RWPE1 (cell line): ENCODE results near the gene FCHO2.
A peak's percentile ranks its signal among the peaks of the same experiment; 100 is the strongest.

Experiments
- CTCF ChIA-PET: fragments of 350-600 bp; sonication (Branson Sonifier 250); formaldehyde crosslinking; extraction: SDS; loops from one replicate; lab custom pipeline; 2021; lab: Yijun Ruan, JAX
- POLR2A ChIA-PET: fragments of 400-600 bp; formaldehyde crosslinking; extraction: SDS; loops from one replicate; lab custom pipeline; 2020; ENCODE audit warnings: antibody characterized with exemption; ENCODE audit not compliant: low non-redundant PET; lab: Yijun Ruan, JAX
- DNase-seq: peaks from one replicate; pipeline ENCODE4 v3.0.0; 2012; ENCODE audit warnings: low spot score
- H3K27ac ChIP-seq: fragments of 450-650 bp; 2 replicates; pipeline ENCODE4 v1.5.1; 2017
- TF ChIP-seq, protein P1 (sequence below): fragments of 450-650 bp; conservative IDR thresholded peaks from 2 replicates; pipeline ENCODE4 v1.5.1; 2017; ENCODE audit warnings: low read depth, mild to moderate bottlenecking

FCHO2 gene

GRCh38 chr5:73067213-73067612 is 111.4 kb downstream of the FCHO2 start:
- H3K27ac ChIP-seq: no peak overlapping the region
- TF ChIP-seq, protein P1, sequence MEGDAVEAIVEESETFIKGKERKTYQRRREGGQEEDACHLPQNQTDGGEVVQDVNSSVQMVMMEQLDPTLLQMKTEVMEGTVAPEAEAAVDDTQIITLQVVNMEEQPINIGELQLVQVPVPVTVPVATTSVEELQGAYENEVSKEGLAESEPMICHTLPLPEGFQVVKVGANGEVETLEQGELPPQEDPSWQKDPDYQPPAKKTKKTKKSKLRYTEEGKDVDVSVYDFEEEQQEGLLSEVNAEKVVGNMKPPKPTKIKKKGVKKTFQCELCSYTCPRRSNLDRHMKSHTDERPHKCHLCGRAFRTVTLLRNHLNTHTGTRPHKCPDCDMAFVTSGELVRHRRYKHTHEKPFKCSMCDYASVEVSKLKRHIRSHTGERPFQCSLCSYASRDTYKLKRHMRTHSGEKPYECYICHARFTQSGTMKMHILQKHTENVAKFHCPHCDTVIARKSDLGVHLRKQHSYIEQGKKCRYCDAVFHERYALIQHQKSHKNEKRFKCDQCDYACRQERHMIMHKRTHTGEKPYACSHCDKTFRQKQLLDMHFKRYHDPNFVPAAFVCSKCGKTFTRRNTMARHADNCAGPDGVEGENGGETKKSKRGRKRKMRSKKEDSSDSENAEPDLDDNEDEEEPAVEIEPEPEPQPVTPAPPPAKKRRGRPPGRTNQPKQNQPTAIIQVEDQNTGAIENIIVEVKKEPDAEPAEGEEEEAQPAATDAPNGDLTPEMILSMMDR: no peak
- POLR2A ChIA-PET: no interaction called here
- CTCF ChIA-PET: interaction anchor here (0.6 to 0.8 kb wide), 3 partner anchors 16 to 213 kb away, joined by 3 to 5 read pairs (median 3); no protein-coding TSS in a partner anchor
- no peak for DNase-seq

DNA sequence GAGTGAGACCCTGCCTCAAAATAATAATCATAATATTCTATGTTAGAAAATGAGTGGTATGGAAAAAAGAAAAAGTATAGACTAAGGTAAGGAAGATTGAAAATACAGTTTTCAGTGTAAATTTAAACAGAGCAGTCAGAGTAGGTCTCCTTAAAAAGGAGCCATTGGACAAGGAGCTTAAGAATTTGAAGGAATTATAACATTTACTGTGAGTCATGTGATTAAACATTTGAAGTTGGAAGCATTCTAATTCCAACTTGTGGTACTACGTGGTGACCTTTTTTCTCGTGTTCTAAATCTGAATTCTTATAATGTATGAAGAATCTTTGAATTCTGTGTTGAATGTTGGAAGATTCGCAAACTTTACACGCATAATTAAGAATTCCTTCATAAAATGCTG is 125.3 kb downstream of the FCHO2 start:
- TF ChIP-seq, protein P1: no peak
- POLR2A ChIA-PET: interaction anchor here (0.5 kb wide), 1 partner anchor 217 kb away, joined by 3 read pairs; no protein-coding TSS in a partner anchor
- no peak for DNase-seq
- H3K27ac ChIP-seq: no peak overlapping the region
- CTCF ChIA-PET: interaction anchor here (0.6 to 1.3 kb wide), 2 partner anchors 121 to 135 kb away, joined by 3 to 4 read pairs; no protein-coding TSS in a partner anchor

GRCh38 chr5:73088026-73088425 is 132.2 kb downstream of the FCHO2 start:
- ChIA-PET CTCF (interaction anchor here (0.5 to 1.6 kb wide), 2 partner anchors 158 to 363 kb away, joined by 3 to 4 read pairs; no protein-coding TSS in a partner anchor), POLR2A (no interaction called here)
- TF ChIP-seq, protein P1: no peak
- H3K27ac ChIP-seq: no peak overlapping the region
- DNase-seq: no peak

DNA sequence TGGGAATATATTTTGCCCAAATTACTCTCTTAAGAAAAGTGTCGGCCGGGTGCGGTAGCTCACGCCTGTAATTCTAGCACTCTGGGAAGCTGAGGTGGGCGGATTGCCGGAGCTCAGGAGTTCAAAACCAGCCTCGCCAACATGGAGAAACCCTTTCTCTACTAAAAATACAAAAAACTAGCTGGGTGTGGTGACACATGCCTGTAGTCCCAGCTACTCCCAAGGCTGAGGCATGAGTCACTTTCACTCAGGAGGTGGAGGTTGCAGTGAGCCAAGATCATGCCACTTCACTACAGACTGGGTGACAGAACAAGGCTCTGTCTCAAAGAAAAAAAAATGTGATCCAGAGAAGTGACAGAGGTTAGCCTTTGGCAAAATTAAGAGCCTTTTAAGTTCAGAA is 138.1 kb downstream of the FCHO2 start:
- TF ChIP-seq, protein P1: no peak
- CTCF ChIA-PET: interaction anchor here (0.6 to 1.0 kb wide), 4 partner anchors 12 to 138 kb away, joined by 3 to 6 read pairs (median 4); no protein-coding TSS in a partner anchor
- POLR2A ChIA-PET: interaction anchor here (0.6 kb wide), 1 partner anchor 139 kb away, joined by 3 read pairs; no protein-coding TSS in a partner anchor
- H3K27ac ChIP-seq: peak overlapping the region; percentile 56
- DNase-seq: no peak

- DNase-seq: no peak
- TF ChIP-seq, protein P1: no peak
- ChIA-PET POLR2A (interaction anchor here (0.6 kb wide), 1 partner anchor 139 kb away, joined by 3 read pairs; no protein-coding TSS in a partner anchor), CTCF (interaction anchor here (0.6 to 2.1 kb wide), 4 partner anchors 11 to 124 kb away, joined by 3 to 11 read pairs (median 4); no protein-coding TSS in a partner anchor)
- H3K27ac ChIP-seq: no peak overlapping the region
Measured at GRCh38 chr5:73094415-73094814, 138.6 kb downstream of the FCHO2 start.

GRCh38 chr5:73095564-73096238 is 139.9 kb downstream of the FCHO2 start:
- no peak for DNase-seq
- CTCF ChIA-PET: interaction anchor here (0.6 to 2.1 kb wide), 5 partner anchors 12 to 1813 kb away, joined by 3 to 11 read pairs (median 3); no protein-coding TSS in a partner anchor
- TF ChIP-seq, protein P1: no peak
- POLR2A ChIA-PET: no interaction called here
- no peak overlapping the region for H3K27ac ChIP-seq
